ENCODE measurements around the gene EFCAB6. TPM values are rescaled to one million over a fixed set of nuclear protein-coding genes. Genes with fewer than 3 reads are reported as not detected.

EFCAB6 gene
- total RNA-seq, 2 experiments from 2014 or later, result 0.13 TPM; not detected in 1

DNA sequence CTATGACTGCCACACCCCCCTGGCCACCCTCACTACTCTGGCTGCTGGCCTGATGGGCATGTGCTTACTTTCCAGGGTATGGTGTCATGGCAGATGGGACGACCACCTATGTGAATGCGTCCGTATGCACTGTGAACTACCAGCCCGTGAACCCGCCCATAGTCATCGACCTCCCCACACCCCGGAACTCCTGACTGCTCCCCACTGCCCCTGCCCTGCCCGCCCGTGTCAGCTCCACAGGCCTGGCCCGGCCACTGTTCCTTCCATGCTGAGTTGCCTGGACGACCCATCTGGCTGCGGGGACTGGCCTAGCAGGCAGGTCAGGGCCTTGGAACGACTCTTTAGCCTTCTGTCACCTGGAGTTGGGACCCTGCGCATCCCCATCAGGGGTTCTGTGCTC lies 306.7 kb downstream of the EFCAB6 start:
- DNase-seq (ENCODE audit: low spot score), result no peak
- H3K27ac ChIP-seq (ENCODE audit: low read depth, low read length, poor library complexity, severe bottlenecking), result no peak overlapping the region
- no peak overlapping the region for H2AFZ ChIP-seq (ENCODE audit: low read length)
- intact Hi-C loops (cut with micrococcal nuclease; ENCODE audit: unreplicated experiment), result no loop called here
- H3K4me2 ChIP-seq (ENCODE audit: low read length), result no peak overlapping the region
- H3K79me2 ChIP-seq (ENCODE audit: insufficient read depth, low read depth, low read length), result no peaks in the 10 kb centered on the region
- H3K9me3 ChIP-seq (ENCODE audit: low read length), result no peaks in the 10 kb centered on the region
- no peaks in the 10 kb centered on the region for H4K20me1 ChIP-seq (ENCODE audit: insufficient read depth, low read length)
- H3K9me2 ChIP-seq (ENCODE audit: insufficient read depth, low read length), result no peaks in the 10 kb centered on the region
- no peak overlapping the region for H3K4me3 ChIP-seq (ENCODE audit: low read depth, low read length, poor library complexity, severe bottlenecking)
- TF ChIP-seq, protein P1, sequence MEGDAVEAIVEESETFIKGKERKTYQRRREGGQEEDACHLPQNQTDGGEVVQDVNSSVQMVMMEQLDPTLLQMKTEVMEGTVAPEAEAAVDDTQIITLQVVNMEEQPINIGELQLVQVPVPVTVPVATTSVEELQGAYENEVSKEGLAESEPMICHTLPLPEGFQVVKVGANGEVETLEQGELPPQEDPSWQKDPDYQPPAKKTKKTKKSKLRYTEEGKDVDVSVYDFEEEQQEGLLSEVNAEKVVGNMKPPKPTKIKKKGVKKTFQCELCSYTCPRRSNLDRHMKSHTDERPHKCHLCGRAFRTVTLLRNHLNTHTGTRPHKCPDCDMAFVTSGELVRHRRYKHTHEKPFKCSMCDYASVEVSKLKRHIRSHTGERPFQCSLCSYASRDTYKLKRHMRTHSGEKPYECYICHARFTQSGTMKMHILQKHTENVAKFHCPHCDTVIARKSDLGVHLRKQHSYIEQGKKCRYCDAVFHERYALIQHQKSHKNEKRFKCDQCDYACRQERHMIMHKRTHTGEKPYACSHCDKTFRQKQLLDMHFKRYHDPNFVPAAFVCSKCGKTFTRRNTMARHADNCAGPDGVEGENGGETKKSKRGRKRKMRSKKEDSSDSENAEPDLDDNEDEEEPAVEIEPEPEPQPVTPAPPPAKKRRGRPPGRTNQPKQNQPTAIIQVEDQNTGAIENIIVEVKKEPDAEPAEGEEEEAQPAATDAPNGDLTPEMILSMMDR (conservative IDR thresholded peaks at IDR 0.05; ENCODE audit: low read length), result no peak
- TF ChIP-seq EZH2phosphoT487 (IDR thresholded peaks at IDR 0.05; ENCODE audit: borderline replicate concordance, low read depth, low read length), result no peak
- no peaks in the 10 kb centered on the region for H3K4me1 ChIP-seq (ENCODE audit: insufficient read depth, low read length, poor library complexity, severe bottlenecking)
- no TSS peak for BruUV-seq (replicated peaks)
- POLR2A ChIA-PET, result no interaction called here
- CTCF ChIA-PET (ENCODE audit: unreplicated experiment), result no interaction called here
- H3K36me3 ChIP-seq (ENCODE audit: insufficient read depth, low read length), result no peaks in the 10 kb centered on the region

- ChIA-PET POLR2A (no interaction called here), CTCF (ENCODE audit: unreplicated experiment) (no interaction called here)
- TF ChIP-seq EZH2phosphoT487 (IDR thresholded peaks at IDR 0.05; ENCODE audit: borderline replicate concordance, low read depth, low read length), result no peak
- TF ChIP-seq, protein P1 (conservative IDR thresholded peaks at IDR 0.05; ENCODE audit: low read length), result no peak
- DNase-seq (ENCODE audit: low spot score), result no peak
- no peak overlapping the region for H3K4me3 ChIP-seq (ENCODE audit: low read depth, low read length, poor library complexity, severe bottlenecking)
- H3K4me2 ChIP-seq (ENCODE audit: low read length), result no peak overlapping the region
- no peak overlapping the region for H2AFZ ChIP-seq (ENCODE audit: low read length)
- no peaks in the 10 kb centered on the region for H3K79me2 ChIP-seq (ENCODE audit: insufficient read depth, low read depth, low read length)
- no peaks in the 10 kb centered on the region for H3K9me2 ChIP-seq (ENCODE audit: insufficient read depth, low read length)
- H3K27ac ChIP-seq (ENCODE audit: low read depth, low read length, poor library complexity, severe bottlenecking), result no peak overlapping the region
- H3K36me3 ChIP-seq (ENCODE audit: insufficient read depth, low read length), result no peaks in the 10 kb centered on the region
- no peaks in the 10 kb centered on the region for H3K9me3 ChIP-seq (ENCODE audit: low read length)
- no TSS peak for BruUV-seq (replicated peaks)
- intact Hi-C loops (cut with micrococcal nuclease; ENCODE audit: unreplicated experiment), result no loop called here
- no peaks in the 10 kb centered on the region for H3K4me1 ChIP-seq (ENCODE audit: insufficient read depth, low read length, poor library complexity, severe bottlenecking)
- H4K20me1 ChIP-seq (ENCODE audit: insufficient read depth, low read length), result no peaks in the 10 kb centered on the region
Measured at GRCh38 chr22:43504666-43505261, 307.3 kb downstream of the EFCAB6 start.

DNA sequence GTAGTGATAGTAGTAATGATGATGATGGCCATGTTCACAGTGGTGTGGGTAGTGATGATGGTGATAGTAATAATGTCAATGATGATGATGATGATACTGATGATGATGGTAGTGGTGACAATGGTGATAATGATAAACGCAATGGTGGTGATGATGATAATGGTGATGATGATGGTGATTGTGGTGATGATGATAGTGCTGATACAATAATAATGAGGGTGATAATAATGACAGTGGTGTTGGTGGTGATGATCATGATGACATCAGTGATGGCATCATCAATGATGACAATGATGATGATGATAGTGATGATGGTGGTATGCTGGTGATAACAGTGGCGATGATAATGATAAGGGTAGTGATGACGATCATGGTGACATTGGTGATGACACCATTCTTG lies 308.0 kb downstream of the EFCAB6 start:
- Histone ChIP-seq H4K20me1 (ENCODE audit: insufficient read depth, low read length) (no peaks in the 10 kb centered on the region), H3K4me1 (ENCODE audit: insufficient read depth, low read length, poor library complexity, severe bottlenecking) (no peaks in the 10 kb centered on the region), H3K4me2 (ENCODE audit: low read length) (no peak overlapping the region), H3K27ac (ENCODE audit: low read depth, low read length, poor library complexity, severe bottlenecking) (no peak overlapping the region), H3K36me3 (ENCODE audit: insufficient read depth, low read length) (no peaks in the 10 kb centered on the region), H3K79me2 (ENCODE audit: insufficient read depth, low read depth, low read length) (no peaks in the 10 kb centered on the region), H3K4me3 (ENCODE audit: low read depth, low read length, poor library complexity, severe bottlenecking) (no peak overlapping the region), H3K9me3 (ENCODE audit: low read length) (no peaks in the 10 kb centered on the region), H2AFZ (ENCODE audit: low read length) (no peak overlapping the region), H3K9me2 (ENCODE audit: insufficient read depth, low read length) (no peaks in the 10 kb centered on the region)
- BruUV-seq (replicated peaks), result no TSS peak
- CTCF ChIA-PET (ENCODE audit: unreplicated experiment), result no interaction called here
- POLR2A ChIA-PET, result no interaction called here
- intact Hi-C loops (cut with micrococcal nuclease; ENCODE audit: unreplicated experiment), result no loop called here
- TF ChIP-seq, protein P1 (conservative IDR thresholded peaks at IDR 0.05; ENCODE audit: low read length), result no peak
- no peak for TF ChIP-seq EZH2phosphoT487 (IDR thresholded peaks at IDR 0.05; ENCODE audit: borderline replicate concordance, low read depth, low read length)
- no peak for DNase-seq (ENCODE audit: low spot score)
